ENCODE results near the gene CLDN8. TPM values are rescaled to one million over a fixed set of nuclear protein-coding genes. Genes with fewer than 3 reads are reported as not detected.

CLDN8 gene
- total RNA-seq, 1 donor from 2014 or later, result not detected

GRCh38 chr21:30194701-30195299, 21.1 kb downstream of the CLDN8 start:
- H3K9me3 Mint-ChIP-seq (ENCODE audit: unreplicated experiment), result no peaks in the 10 kb centered on the region
- DNase-seq (ENCODE audit: extremely low spot score, unreplicated experiment), result no peak
- TF ChIP-seq CTCF (IDR thresholded peaks at IDR 0.05), result peak; percentile 73

DNA sequence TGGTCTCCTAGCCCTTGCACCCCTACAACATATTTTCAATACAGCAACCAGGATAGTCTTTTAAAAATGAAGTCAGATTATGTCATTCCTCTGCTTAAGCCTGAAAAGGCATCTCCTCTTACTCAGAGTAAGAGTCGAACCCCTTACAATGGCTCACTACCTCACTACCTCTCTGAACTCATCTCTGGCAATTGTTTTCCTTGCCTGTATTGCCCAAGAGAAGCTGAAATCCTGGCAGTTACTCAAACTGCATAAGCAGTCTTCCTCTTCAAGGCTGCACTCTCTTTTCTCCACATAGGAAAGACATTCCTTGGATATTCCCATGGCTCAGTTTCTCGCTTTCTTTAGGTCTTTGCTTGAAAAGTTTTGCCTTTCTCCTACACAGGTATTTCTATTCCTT, 22.7 kb downstream of the CLDN8 start:
- peaks cover 48% of the 10 kb centered on the region for H3K27me3 Mint-ChIP-seq (ENCODE audit: unreplicated experiment)
- no peak overlapping the region for H3K27ac Mint-ChIP-seq (ENCODE audit: unreplicated experiment)
- no peak for TF ChIP-seq CTCF (IDR thresholded peaks at IDR 0.05)
- no peaks in the 10 kb centered on the region for H3K36me3 Mint-ChIP-seq (ENCODE audit: unreplicated experiment)
- no peaks in the 10 kb centered on the region for H3K9me3 Mint-ChIP-seq (ENCODE audit: unreplicated experiment)
- no peak for DNase-seq (ENCODE audit: extremely low spot score, unreplicated experiment)
- no peak overlapping the region for H3K4me3 Mint-ChIP-seq (ENCODE audit: unreplicated experiment)
- H3K4me1 Mint-ChIP-seq (ENCODE audit: unreplicated experiment), result no peaks in the 10 kb centered on the region

More at GRCh38 chr21:30194701-30195299, 21.1 kb downstream of the CLDN8 start:
- no peak overlapping the region for H3K27ac Mint-ChIP-seq (ENCODE audit: unreplicated experiment)
- H3K4me3 Mint-ChIP-seq (ENCODE audit: unreplicated experiment), result no peak overlapping the region
- peaks cover 47% of the 10 kb centered on the region for H3K27me3 Mint-ChIP-seq (ENCODE audit: unreplicated experiment)
- no peaks in the 10 kb centered on the region for H3K4me1 Mint-ChIP-seq (ENCODE audit: unreplicated experiment)
- no peaks in the 10 kb centered on the region for H3K36me3 Mint-ChIP-seq (ENCODE audit: unreplicated experiment)

GRCh38 chr21:30190554-30190953, 25.3 kb downstream of the CLDN8 start:
- H3K36me3 Mint-ChIP-seq (ENCODE audit: unreplicated experiment), result no peaks in the 10 kb centered on the region
- H3K9me3 Mint-ChIP-seq (ENCODE audit: unreplicated experiment), result no peaks in the 10 kb centered on the region
- no peak overlapping the region for H3K4me3 Mint-ChIP-seq (ENCODE audit: unreplicated experiment)
- H3K27me3 Mint-ChIP-seq (ENCODE audit: unreplicated experiment), result peaks cover 42% of the 10 kb centered on the region
- no peak overlapping the region for H3K27ac Mint-ChIP-seq (ENCODE audit: unreplicated experiment)
- no peaks in the 10 kb centered on the region for H3K4me1 Mint-ChIP-seq (ENCODE audit: unreplicated experiment)
- DNase-seq (ENCODE audit: extremely low spot score, unreplicated experiment), result no peak
- no peak for TF ChIP-seq CTCF (IDR thresholded peaks at IDR 0.05)

DNA sequence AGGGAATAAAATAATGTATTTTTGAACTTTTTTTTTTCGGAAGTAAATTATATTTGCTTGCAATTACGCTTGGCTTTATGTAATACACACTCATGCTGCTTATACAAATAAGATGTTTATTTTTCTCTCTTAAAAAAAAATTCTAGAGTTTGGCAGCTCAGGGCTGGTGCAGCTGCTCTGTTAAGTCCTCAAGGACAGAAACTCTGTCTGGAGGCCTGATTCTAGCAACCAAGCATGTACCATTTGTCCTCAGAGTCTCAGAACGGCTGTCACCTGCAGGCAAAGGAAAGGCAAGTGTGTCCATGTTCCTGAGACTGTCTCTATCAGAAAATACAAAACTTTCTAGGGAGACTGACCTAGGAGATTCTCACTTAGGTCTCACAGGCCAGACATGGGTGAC, 26.1 kb downstream of the CLDN8 start:
- Mint-ChIP-seq H3K4me1 (ENCODE audit: unreplicated experiment) (no peaks in the 10 kb centered on the region), H3K9me3 (ENCODE audit: unreplicated experiment) (no peaks in the 10 kb centered on the region), H3K4me3 (ENCODE audit: unreplicated experiment) (no peak overlapping the region), H3K27me3 (ENCODE audit: unreplicated experiment) (peaks cover 42% of the 10 kb centered on the region), H3K36me3 (ENCODE audit: unreplicated experiment) (no peaks in the 10 kb centered on the region), H3K27ac (ENCODE audit: unreplicated experiment) (no peak overlapping the region)
- no peak for DNase-seq (ENCODE audit: extremely low spot score, unreplicated experiment)
- no peak for TF ChIP-seq CTCF (IDR thresholded peaks at IDR 0.05)

DNA sequence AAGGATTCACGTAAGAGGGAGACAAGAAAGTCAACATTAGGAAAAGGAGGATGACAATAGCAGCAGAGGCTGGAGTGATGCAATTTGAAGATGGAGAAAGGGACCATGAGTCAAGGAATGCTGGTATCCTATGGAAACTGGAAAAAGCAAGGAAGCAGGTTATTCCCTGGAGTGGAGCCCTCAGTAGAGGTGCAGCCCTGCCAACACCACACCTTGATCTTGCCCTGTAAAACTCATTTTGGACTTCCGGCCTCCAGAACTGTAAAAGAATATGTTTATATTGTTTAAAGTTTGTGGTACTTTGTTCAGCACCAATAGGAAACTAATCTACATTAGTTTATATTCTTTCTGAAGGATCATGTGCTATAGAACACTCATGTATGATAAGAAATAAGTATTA, 29.7 kb downstream of the CLDN8 start:
- Mint-ChIP-seq H3K4me1 (ENCODE audit: unreplicated experiment) (no peaks in the 10 kb centered on the region), H3K4me3 (ENCODE audit: unreplicated experiment) (no peak overlapping the region), H3K9me3 (ENCODE audit: unreplicated experiment) (no peaks in the 10 kb centered on the region), H3K27ac (ENCODE audit: unreplicated experiment) (no peak overlapping the region), H3K27me3 (ENCODE audit: unreplicated experiment) (peaks cover 21% of the 10 kb centered on the region), H3K36me3 (ENCODE audit: unreplicated experiment) (no peaks in the 10 kb centered on the region)
- no peak for DNase-seq (ENCODE audit: extremely low spot score, unreplicated experiment)
- no peak for TF ChIP-seq CTCF (IDR thresholded peaks at IDR 0.05)

All from osteocyte (in vitro differentiated cells).